ENCODE data around the gene NGEF. TPM values are rescaled to one million over a fixed set of nuclear protein-coding genes. Genes with fewer than 3 reads are reported as not detected.

Gene NGEF
- total RNA-seq, 1 donor from 2014 or later = 1.2 TPM

- H3K9me3 Mint-ChIP-seq = no peaks in the 10 kb centered on the region
- no peaks in the 10 kb centered on the region for H3K36me3 Mint-ChIP-seq (ENCODE audit: low read depth)
- intact Hi-C loops (cut with micrococcal nuclease) = no loop called here
- H3K27me3 Mint-ChIP-seq = no peaks in the 10 kb centered on the region
- no peak overlapping the region for H3K27ac Mint-ChIP-seq
- no peaks in the 10 kb centered on the region for H3K4me1 Mint-ChIP-seq
- no peak overlapping the region for H3K4me3 Mint-ChIP-seq
- DNase-seq = no peak
Observed at GRCh38 chr2:232900811-232901735, 112.0 kb downstream of the NGEF start.

GRCh38 chr2:232898592-232899543, 114.2 kb downstream of the NGEF start:
- Mint-ChIP-seq H3K4me1 (no peaks in the 10 kb centered on the region), H3K36me3 (ENCODE audit: low read depth) (no peaks in the 10 kb centered on the region), H3K4me3 (no peak overlapping the region), H3K9me3 (no peaks in the 10 kb centered on the region), H3K27ac (no peak overlapping the region), H3K27me3 (no peaks in the 10 kb centered on the region)
- DNase-seq = no peak
- intact Hi-C loops (cut with micrococcal nuclease) = no loop called here

GRCh38 chr2:232897598-232898408, 115.3 kb downstream of the NGEF start:
- intact Hi-C loops (cut with micrococcal nuclease) = no loop called here
- DNase-seq = no peak
- peak overlapping the region; percentile 26 for H3K4me3 Mint-ChIP-seq
- no peak overlapping the region for H3K27ac Mint-ChIP-seq
- no peaks in the 10 kb centered on the region for H3K4me1 Mint-ChIP-seq
- no peaks in the 10 kb centered on the region for H3K27me3 Mint-ChIP-seq
- no peaks in the 10 kb centered on the region for H3K9me3 Mint-ChIP-seq
- H3K36me3 Mint-ChIP-seq (ENCODE audit: low read depth) = no peaks in the 10 kb centered on the region

- Mint-ChIP-seq H3K27ac (no peak overlapping the region), H3K9me3 (no peaks in the 10 kb centered on the region), H3K27me3 (peaks cover 2% of the 10 kb centered on the region), H3K36me3 (ENCODE audit: low read depth) (no peaks in the 10 kb centered on the region), H3K4me1 (no peaks in the 10 kb centered on the region), H3K4me3 (no peak overlapping the region)
- intact Hi-C loops (cut with micrococcal nuclease) = no loop called here
- no peak for DNase-seq
Observed at GRCh38 chr2:232896720-232897597, 116.1 kb downstream of the NGEF start.

GRCh38 chr2:232896111-232896510, 116.9 kb downstream of the NGEF start:
- Mint-ChIP-seq H3K4me1 (no peaks in the 10 kb centered on the region), H3K9me3 (no peaks in the 10 kb centered on the region), H3K27me3 (peaks cover 2% of the 10 kb centered on the region), H3K36me3 (ENCODE audit: low read depth) (no peaks in the 10 kb centered on the region), H3K27ac (peak overlapping the region; percentile 71), H3K4me3 (no peak overlapping the region)
- intact Hi-C loops (cut with micrococcal nuclease) = no loop called here
- no peak for DNase-seq

- no peaks in the 10 kb centered on the region for H3K36me3 Mint-ChIP-seq (ENCODE audit: low read depth)
- H3K4me3 Mint-ChIP-seq = no peak overlapping the region
- H3K4me1 Mint-ChIP-seq = no peaks in the 10 kb centered on the region
- no peaks in the 10 kb centered on the region for H3K9me3 Mint-ChIP-seq
- peak overlapping the region; percentile 21 for H3K27ac Mint-ChIP-seq
- intact Hi-C loops (cut with micrococcal nuclease) = no loop called here
- H3K27me3 Mint-ChIP-seq = peaks cover 4% of the 10 kb centered on the region
- no peak for DNase-seq
Observed at GRCh38 chr2:232894746-232895145, 118.3 kb downstream of the NGEF start.

GRCh38 chr2:232894251-232894650, 118.8 kb downstream of the NGEF start:
- intact Hi-C loops (cut with micrococcal nuclease) = no loop called here
- Mint-ChIP-seq H3K4me1 (no peaks in the 10 kb centered on the region), H3K36me3 (ENCODE audit: low read depth) (no peaks in the 10 kb centered on the region), H3K9me3 (no peaks in the 10 kb centered on the region), H3K4me3 (no peak overlapping the region), H3K27ac (no peak overlapping the region), H3K27me3 (peaks cover 4% of the 10 kb centered on the region)
- no peak for DNase-seq

GRCh38 chr2:232893834-232894233, 119.2 kb downstream of the NGEF start:
- Mint-ChIP-seq H3K27ac (no peak overlapping the region), H3K4me3 (no peak overlapping the region), H3K4me1 (no peaks in the 10 kb centered on the region), H3K9me3 (no peaks in the 10 kb centered on the region), H3K36me3 (ENCODE audit: low read depth) (no peaks in the 10 kb centered on the region), H3K27me3 (peaks cover 4% of the 10 kb centered on the region)
- intact Hi-C loops (cut with micrococcal nuclease) = no loop called here
- no peak for DNase-seq

GRCh38 chr2:232892843-232893242, 120.2 kb downstream of the NGEF start:
- DNase-seq = no peak
- Mint-ChIP-seq H3K27ac (no peak overlapping the region), H3K36me3 (ENCODE audit: low read depth) (no peaks in the 10 kb centered on the region), H3K4me1 (no peaks in the 10 kb centered on the region), H3K4me3 (no peak overlapping the region), H3K9me3 (no peaks in the 10 kb centered on the region), H3K27me3 (peaks cover 4% of the 10 kb centered on the region)
- intact Hi-C loops (cut with micrococcal nuclease) = no loop called here

GRCh38 chr2:232892221-232892620, 120.8 kb downstream of the NGEF start:
- DNase-seq = no peak
- intact Hi-C loops (cut with micrococcal nuclease) = no loop called here
- Mint-ChIP-seq H3K9me3 (no peaks in the 10 kb centered on the region), H3K27ac (no peak overlapping the region), H3K36me3 (ENCODE audit: low read depth) (no peaks in the 10 kb centered on the region), H3K4me1 (no peaks in the 10 kb centered on the region), H3K27me3 (peaks cover 4% of the 10 kb centered on the region), H3K4me3 (no peak overlapping the region)

- H3K4me3 Mint-ChIP-seq = no peak overlapping the region
- H3K4me1 Mint-ChIP-seq = no peaks in the 10 kb centered on the region
- intact Hi-C loops (cut with micrococcal nuclease) = no loop called here
- no peaks in the 10 kb centered on the region for H3K9me3 Mint-ChIP-seq
- no peak for DNase-seq
- H3K36me3 Mint-ChIP-seq (ENCODE audit: low read depth) = no peaks in the 10 kb centered on the region
- H3K27ac Mint-ChIP-seq = no peak overlapping the region
- H3K27me3 Mint-ChIP-seq = peaks cover 4% of the 10 kb centered on the region
Observed at GRCh38 chr2:232891621-232892071, 121.4 kb downstream of the NGEF start.

GRCh38 chr2:232890896-232891601, 122.0 kb downstream of the NGEF start:
- Mint-ChIP-seq H3K4me1 (no peaks in the 10 kb centered on the region), H3K9me3 (no peaks in the 10 kb centered on the region), H3K27ac (no peak overlapping the region), H3K36me3 (ENCODE audit: low read depth) (no peaks in the 10 kb centered on the region), H3K4me3 (no peak overlapping the region), H3K27me3 (peaks cover 4% of the 10 kb centered on the region)
- DNase-seq = no peak
- intact Hi-C loops (cut with micrococcal nuclease) = no loop called here
